Chondrocyte (in vitro differentiated cells): ENCODE results near the gene ELF2. TPM values are rescaled to one million over a fixed set of nuclear protein-coding genes. Genes with fewer than 3 reads are reported as not detected.
"Not testable (repeated sequence)": the region's sequence is repeated elsewhere in the genome, so short reads cannot be mapped to it uniquely, and the experiment has no call there.

Experiments
- DNase-seq: peaks from one replicate; pipeline ENCODE4 v3.0.0; 2021; ENCODE audit warnings: mixed read lengths, low spot score
- H3K27ac Mint-ChIP-seq: one replicate; pipeline ENCODE4 v1.8.0; 2021; ENCODE audit warnings: mild to moderate bottlenecking, moderate library complexity, mixed read lengths; ENCODE audit not compliant: unreplicated experiment
- H3K27me3 Mint-ChIP-seq: 2 replicates; pipeline ENCODE4 v1.8.0; 2021; ENCODE audit warnings: low read depth, mixed read lengths
- H3K36me3 Mint-ChIP-seq: 2 replicates; pipeline ENCODE4 v1.8.0; 2021; ENCODE audit warnings: low read depth, mixed read lengths
- H3K4me1 Mint-ChIP-seq: 2 replicates; pipeline ENCODE4 v1.8.0; 2021; ENCODE audit warnings: low read depth, mild to moderate bottlenecking, mixed read lengths
- H3K4me3 Mint-ChIP-seq: one replicate; pipeline ENCODE4 v1.8.0; 2021; ENCODE audit warnings: mild to moderate bottlenecking, moderate library complexity, mixed read lengths; ENCODE audit not compliant: unreplicated experiment
- H3K9me3 Mint-ChIP-seq: 2 replicates; pipeline ENCODE4 v1.8.0; 2021; ENCODE audit warnings: low read depth, mixed read lengths
- CTCF ChIP-seq: fragments of 200-600 bp; sonication (generic); IDR thresholded peaks from 2 replicates; pipeline ENCODE4 v1.5.0; 2021; ENCODE audit warnings: antibody characterized with exemption, mild to moderate bottlenecking, moderate library complexity
- total RNA-seq: library from RNA; stranded (reverse); gene quantifications from 3 replicates; pipeline ENCODE4 v1.2.1, GENCODE V29; 2021

Gene ELF2
- total RNA-seq, 1 donor from 2014 or later, result 30.2 TPM

GRCh38 chr4:139207873-139208403 lies 30.9 kb upstream of the ELF2 start:
- Mint-ChIP-seq H3K36me3 (no peaks in the 10 kb centered on the region), H3K27me3 (no peaks in the 10 kb centered on the region), H3K4me1 (no peaks in the 10 kb centered on the region), H3K9me3 (no peaks in the 10 kb centered on the region), H3K4me3 (no peak overlapping the region), H3K27ac (no peak overlapping the region)
- no peak for DNase-seq
- no peak for TF ChIP-seq CTCF

- Mint-ChIP-seq H3K27ac (no peak overlapping the region), H3K4me3 (no peak overlapping the region), H3K4me1 (no peaks in the 10 kb centered on the region), H3K9me3 (no peaks in the 10 kb centered on the region), H3K27me3 (no peaks in the 10 kb centered on the region), H3K36me3 (no peaks in the 10 kb centered on the region)
- no peak for DNase-seq
- TF ChIP-seq CTCF, result no peak
These were observed 30.2 kb upstream of the ELF2 start for GRCh38 chr4:139207247-139207646.

GRCh38 chr4:139202991-139203390 lies 26.0 kb upstream of the ELF2 start:
- Mint-ChIP-seq H3K36me3 (no peaks in the 10 kb centered on the region), H3K27me3 (no peaks in the 10 kb centered on the region), H3K4me3 (no peak overlapping the region), H3K27ac (no peak overlapping the region), H3K9me3 (no peaks in the 10 kb centered on the region), H3K4me1 (no peaks in the 10 kb centered on the region)
- no peak for DNase-seq
- TF ChIP-seq CTCF, result no peak

- DNase-seq, result no peak
- H3K9me3 Mint-ChIP-seq, result no peaks in the 10 kb centered on the region
- H3K27ac Mint-ChIP-seq, result no peak overlapping the region
- H3K27me3 Mint-ChIP-seq, result no peaks in the 10 kb centered on the region
- H3K4me1 Mint-ChIP-seq, result no peaks in the 10 kb centered on the region
- H3K4me3 Mint-ChIP-seq, result no peak overlapping the region
- H3K36me3 Mint-ChIP-seq, result no peaks in the 10 kb centered on the region
- TF ChIP-seq CTCF, result no peak
These were observed 23.5 kb upstream of the ELF2 start for GRCh38 chr4:139200506-139200905.

GRCh38 chr4:139200102-139200501 lies 23.1 kb upstream of the ELF2 start:
- Mint-ChIP-seq H3K27ac (no peak overlapping the region), H3K4me3 (no peak overlapping the region), H3K4me1 (no peaks in the 10 kb centered on the region), H3K27me3 (no peaks in the 10 kb centered on the region), H3K9me3 (no peaks in the 10 kb centered on the region), H3K36me3 (no peaks in the 10 kb centered on the region)
- no peak for DNase-seq
- no peak for TF ChIP-seq CTCF

- not testable (repeated sequence) for H3K36me3 Mint-ChIP-seq, H3K4me3 Mint-ChIP-seq, H3K27ac Mint-ChIP-seq, DNase-seq, H3K27me3 Mint-ChIP-seq, H3K9me3 Mint-ChIP-seq, H3K4me1 Mint-ChIP-seq
These were observed 20.2 kb upstream of the ELF2 start for GRCh38 chr4:139197214-139197613.
